HG02642 (cell line): Measurements from ENCODE around the gene ANXA10.

ENCODE experiments used
- ATAC-seq: cut with Tn5 transposase; IDR thresholded peaks from one replicate; pipeline ENCODE4 v1.9.1; 2021; ENCODE audit warnings: mild to moderate bottlenecking; ENCODE audit not compliant: unreplicated experiment, poor library complexity

The ANXA10 gene

DNA sequence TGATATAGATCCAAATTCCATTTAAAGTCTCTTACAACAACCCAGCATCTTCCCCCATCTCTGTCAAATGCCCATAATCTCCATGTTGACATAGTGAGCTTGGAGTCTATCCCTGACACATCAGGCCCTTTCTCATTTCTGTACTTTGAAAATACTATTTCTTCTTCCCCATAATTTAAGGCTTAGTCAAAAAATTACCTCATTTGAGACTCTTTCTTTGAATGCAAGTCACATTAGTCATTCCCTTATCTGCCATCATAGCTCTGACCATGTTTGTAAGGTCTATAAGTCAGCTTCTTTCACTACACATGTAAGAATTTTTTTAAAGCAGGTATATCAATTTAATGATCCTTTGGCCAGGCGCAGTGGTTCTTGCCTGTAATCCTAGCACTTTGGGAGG is 126.3 kb downstream of the ANXA10 start:
- ATAC-seq = no peak

GRCh38 chr4:168220893-168221292 is 128.6 kb downstream of the ANXA10 start:
- ATAC-seq = no peak

GRCh38 chr4:168221301-168221700 is 129.0 kb downstream of the ANXA10 start:
- ATAC-seq = no peak
